Measurements from ENCODE around the gene CACNA2D4.

The CACNA2D4 gene

GRCh38 chr12:1869145-1869544, 49.3 kb downstream of the CACNA2D4 start:
- no peak for DNase-seq

- no peak for DNase-seq
Measured at GRCh38 chr12:1865284-1865866, 53.1 kb downstream of the CACNA2D4 start.

GRCh38 chr12:1864867-1865266, 53.6 kb downstream of the CACNA2D4 start:
- no peak for DNase-seq

- no peak for DNase-seq
Measured at GRCh38 chr12:1864456-1864855, 54.0 kb downstream of the CACNA2D4 start.

GRCh38 chr12:1863823-1864222, 54.6 kb downstream of the CACNA2D4 start:
- no peak for DNase-seq

GRCh38 chr12:1862973-1863372, 55.5 kb downstream of the CACNA2D4 start:
- no peak for DNase-seq

- DNase-seq: no peak
Measured at GRCh38 chr12:1859643-1860042, 58.8 kb downstream of the CACNA2D4 start.

- no peak for DNase-seq
Measured at GRCh38 chr12:1858456-1858855, 60.0 kb downstream of the CACNA2D4 start.

- no peak for DNase-seq
Measured at GRCh38 chr12:1857821-1858220, 60.6 kb downstream of the CACNA2D4 start.

GRCh38 chr12:1857086-1857485, 61.4 kb downstream of the CACNA2D4 start:
- DNase-seq: no peak

- DNase-seq: no peak
Measured at GRCh38 chr12:1855241-1855640, 63.2 kb downstream of the CACNA2D4 start.

GRCh38 chr12:1853716-1854115, 64.7 kb downstream of the CACNA2D4 start:
- DNase-seq: no peak

- DNase-seq: peak; percentile 9
Measured at GRCh38 chr12:1852076-1852475, 66.4 kb downstream of the CACNA2D4 start.

- no peak for DNase-seq
Measured at GRCh38 chr12:1851151-1851701, 67.2 kb downstream of the CACNA2D4 start.

GRCh38 chr12:1848745-1849144, 69.7 kb downstream of the CACNA2D4 start:
- DNase-seq: no peak

- no peak for DNase-seq
Measured at GRCh38 chr12:1848146-1848545, 70.3 kb downstream of the CACNA2D4 start.

GRCh38 chr12:1847411-1847810, 71.0 kb downstream of the CACNA2D4 start:
- no peak for DNase-seq

- DNase-seq: no peak
Measured at GRCh38 chr12:1846421-1847405, 71.7 kb downstream of the CACNA2D4 start.

- DNase-seq: no peak
Measured at GRCh38 chr12:1845886-1846285, 72.6 kb downstream of the CACNA2D4 start.

- no peak for DNase-seq
Measured at GRCh38 chr12:1845427-1845826, 73.0 kb downstream of the CACNA2D4 start.

GRCh38 chr12:1844661-1845409, 73.6 kb downstream of the CACNA2D4 start:
- no peak for DNase-seq

- no peak for DNase-seq
Measured at GRCh38 chr12:1844223-1844622, 74.2 kb downstream of the CACNA2D4 start.

- no peak for DNase-seq
Measured at GRCh38 chr12:1843641-1844005, 74.8 kb downstream of the CACNA2D4 start.
